GM21737 (cell line): ENCODE measurements around the gene LNPEP.

Source experiments
- ATAC-seq: cut with Tn5 transposase; IDR thresholded peaks from one replicate; pipeline ENCODE4 v1.9.1; 2021; ENCODE audit warnings: mild to moderate bottlenecking, moderate library complexity; ENCODE audit not compliant: unreplicated experiment

The LNPEP gene

GRCh38 chr5:96935559-96936430, at the start of gene LNPEP:
Gene LNPEP, plus strand, starts transcription at chr5:96936080. Its CDS starts 76 bp downstream, at chr5:96936156.
- peak; percentile 45 for ATAC-seq

- no peak for ATAC-seq
These were observed 42.5 kb upstream of the LNPEP start for GRCh38 chr5:96893342-96893741.

- peak; percentile 74 for ATAC-seq
These were observed 39.6 kb upstream of the LNPEP start for GRCh38 chr5:96896276-96896675.

- peak; percentile 90 for ATAC-seq
These were observed 39.1 kb upstream of the LNPEP start for GRCh38 chr5:96896806-96897205.

GRCh38 chr5:96901384-96901783, 34.5 kb upstream of the LNPEP start:
- no peak for ATAC-seq

- ATAC-seq, result no peak
These were observed 34.0 kb upstream of the LNPEP start for GRCh38 chr5:96901841-96902240.

- ATAC-seq, result no peak
These were observed 33.0 kb upstream of the LNPEP start for GRCh38 chr5:96902876-96903275.

- no peak for ATAC-seq
These were observed 32.6 kb upstream of the LNPEP start for GRCh38 chr5:96903300-96903699.

GRCh38 chr5:96904054-96904931, 31.6 kb upstream of the LNPEP start:
- no peak for ATAC-seq

GRCh38 chr5:96905864-96906263, 30.0 kb upstream of the LNPEP start:
- ATAC-seq, result no peak

- ATAC-seq, result no peak
These were observed 26.9 kb upstream of the LNPEP start for GRCh38 chr5:96909003-96909402.

GRCh38 chr5:96909435-96909834, 26.4 kb upstream of the LNPEP start:
- ATAC-seq, result no peak

- no peak for ATAC-seq
These were observed 24.7 kb upstream of the LNPEP start for GRCh38 chr5:96911139-96911538.

GRCh38 chr5:96913233-96913632, 22.6 kb upstream of the LNPEP start:
- ATAC-seq, result no peak

- ATAC-seq, result peak; percentile 58
These were observed 16.1 kb upstream of the LNPEP start for GRCh38 chr5:96919754-96920197.

GRCh38 chr5:96920744-96921355, 15.0 kb upstream of the LNPEP start:
- no peak for ATAC-seq

GRCh38 chr5:96922499-96923244, 13.2 kb upstream of the LNPEP start:
- no peak for ATAC-seq

- ATAC-seq, result no peak
These were observed 11.8 kb upstream of the LNPEP start for GRCh38 chr5:96924016-96924443.

GRCh38 chr5:96926276-96926675, 9.6 kb upstream of the LNPEP start:
- no peak for ATAC-seq

- ATAC-seq, result no peak
These were observed 8.9 kb upstream of the LNPEP start for GRCh38 chr5:96927008-96927407.
